Measurements from ENCODE around the gene EYS.

- TF ChIP-seq ZBTB33 (IDR thresholded peaks at IDR 0.05; ENCODE audit: borderline replicate concordance, low read depth) (no peak), CTCF (IDR thresholded peaks at IDR 0.05) (no peak), ELF1 (IDR thresholded peaks at IDR 0.05) (no peak), RFX5 (IDR thresholded peaks at IDR 0.05; ENCODE audit: low read length) (no peak), FOXJ3 (CRISPR knock-in tag; IDR thresholded peaks at IDR 0.05) (no peak)
Observed at GRCh38 chr6:63744810-63745209, 1962.2 kb downstream of the EYS start.

All from SK-N-SH (cell line).